Fibroblast of lung (primary cell): Measurements from ENCODE around the gene TMEM272.

Source experiments
- CTCF ChIP-seq, 2 donors: IDR thresholded peaks in 1 of 2; conservative IDR thresholded peaks in 1 of 2; 1 replicate in 1 of 2; 2 replicates in 1 of 2; pipeline ENCODE4 v1.5.1; 2011 to 2012; ENCODE audit warnings: low read length in 2 of 2, control low read depth in 1 of 2, inconsistent platforms in 1 of 2, low read depth in 1 of 2, mild to moderate bottlenecking in 1 of 2
- EZH2 ChIP-seq: IDR thresholded peaks from 2 replicates; pipeline ENCODE4 v1.5.1; 2012; ENCODE audit warnings: low read length, control low read depth, mild to moderate bottlenecking; ENCODE audit errors: missing control alignments

- TF ChIP-seq CTCF (conservative IDR thresholded peaks at IDR 0.05 in 1 of 2, IDR thresholded peaks at IDR 0.05 in 1 of 2; ENCODE audit: low read depth in 1 of 2, low read length in 2 of 2) (no peak), EZH2 (no peak)
Measured at GRCh38 chr13:51802631-51803418, 42.2 kb downstream of the TMEM272 start.
